A673 (cell line): ENCODE measurements around the gene ARHGAP18. TPM values are rescaled to one million over a fixed set of nuclear protein-coding genes. Genes with fewer than 3 reads are reported as not detected.

Source experiments
- BruUV-seq: library from RNA; stranded (reverse); fragments of 400-500 nt; replicated peaks from 2 replicates; lab custom pipeline; 2021; lab: Mats Ljungman, UMichigan
- CTCF ChIA-PET: fragments of 300-600 bp; sonication (Branson Sonifier 250); formaldehyde crosslinking; loops from one replicate; lab custom pipeline; 2022; ENCODE audit warnings: antibody characterized with exemption; lab: Charles Lee
- POLR2A ChIA-PET: fragments of 300-600 bp; sonication (Branson Sonifier 250); formaldehyde crosslinking; loops from one replicate; lab custom pipeline; 2022; ENCODE audit warnings: antibody characterized with exemption; ENCODE audit not compliant: low non-redundant PET; lab: Charles Lee
- DNase-seq: peaks from one replicate; pipeline ENCODE4 v3.0.0-alpha.2; 2015; ENCODE audit warnings: low spot score
- H3K27ac ChIP-seq: fragments of 200-600 bp; sonication (generic); 2 replicates; pipeline ENCODE4 v1.5.1; 2016; ENCODE audit warnings: mixed run types, low read depth, mild to moderate bottlenecking, mixed read lengths, antibody characterized with exemption, low read length; ENCODE audit not compliant: poor library complexity, severe bottlenecking
- H3K27me3 ChIP-seq: fragments of 200-600 bp; sonication (generic); replicated peaks from 2 replicates; pipeline ENCODE4 v1.6.1; 2017; ENCODE audit warnings: mixed run types, low read depth, mild to moderate bottlenecking, mixed read lengths, antibody characterized with exemption, low read length; ENCODE audit not compliant: insufficient read depth, poor library complexity
- H3K36me3 ChIP-seq: fragments of 200-600 bp; sonication (generic); 2 replicates; pipeline ENCODE4 v1.6.1; 2016; ENCODE audit warnings: mixed run types, mild to moderate bottlenecking, mixed read lengths, antibody characterized with exemption, low read length; ENCODE audit not compliant: insufficient read depth, poor library complexity, severe bottlenecking
- H3K4me1 ChIP-seq: fragments of 200-600 bp; sonication (generic); 2 replicates; pipeline ENCODE4 v1.6.1; 2017; ENCODE audit warnings: mixed run types, mild to moderate bottlenecking, mixed read lengths, antibody characterized with exemption, low read length; ENCODE audit not compliant: insufficient read depth, poor library complexity, severe bottlenecking
- H3K4me3 ChIP-seq: fragments of 200-600 bp; sonication (generic); 2 replicates; pipeline ENCODE4 v1.5.1; 2016; ENCODE audit warnings: low read depth, mixed run types, mild to moderate bottlenecking, mixed read lengths, low read length; ENCODE audit not compliant: poor library complexity, severe bottlenecking
- H3K9me3 ChIP-seq: fragments of 200-600 bp; sonication (generic); 2 replicates; pipeline ENCODE4 v1.6.1; 2016; ENCODE audit warnings: mixed run types, low read depth, mild to moderate bottlenecking, mixed read lengths, antibody characterized with exemption, low read length; ENCODE audit not compliant: poor library complexity, severe bottlenecking
- CTCF ChIP-seq: fragments of 300-800, 200-600 bp; sonication (generic); conservative IDR thresholded peaks from 2 replicates; pipeline ENCODE4 v1.5.1; 2017; ENCODE audit warnings: low read depth, mild to moderate bottlenecking, antibody characterized with exemption, low read length, moderate library complexity, mixed read lengths
- EZH2 ChIP-seq: fragments of 200-600 bp; sonication (generic); IDR thresholded peaks from 2 replicates; pipeline ENCODE4 v1.6.1; 2017; ENCODE audit warnings: borderline replicate concordance, low read depth, mild to moderate bottlenecking, mixed read lengths, antibody characterized with exemption, low read length; ENCODE audit not compliant: poor library complexity, severe bottlenecking
- intact Hi-C: fragments of 100-400 bp; cut with micrococcal nuclease; formaldehyde crosslinking; loops from one replicate; pipeline ENCODE4 v1.10.0; 2022; ENCODE audit not compliant: unreplicated experiment
- total RNA-seq: library from RNA; stranded (reverse); gene quantifications from 2 replicates; pipeline ENCODE4 v1.2.3, GENCODE V29; 2021

The ARHGAP18 gene
- total RNA-seq, 1 experiment from 2014 or later: 14.2 TPM

- Histone ChIP-seq H3K4me3 (no peak overlapping the region), H3K4me1 (peaks cover 37% of the 10 kb centered on the region), H3K9me3 (no peaks in the 10 kb centered on the region), H3K36me3 (no peaks in the 10 kb centered on the region), H3K27me3 (no peaks in the 10 kb centered on the region), H3K27ac (peak overlapping the region; percentile 76)
- TSS peak; percentile 86 for BruUV-seq
- DNase-seq: no peak
- POLR2A ChIA-PET: no interaction called here
- intact Hi-C loops: loop anchor here (5.0 kb wide), 1 partner anchor 40 kb away; the partner anchor contains the start of gene ARHGAP18
- CTCF ChIA-PET: no interaction called here
- no peak for TF ChIP-seq CTCF
- TF ChIP-seq EZH2: no peak
These were observed 37.7 kb downstream of the ARHGAP18 start for GRCh38 chr6:129672341-129672682.

GRCh38 chr6:129671442-129672340 lies 38.3 kb downstream of the ARHGAP18 start:
- peak; percentile 45; the same call in 1 of the 2 replicates for TF ChIP-seq CTCF
- no peak for TF ChIP-seq EZH2
- ChIA-PET POLR2A (no interaction called here), CTCF (no interaction called here)
- Histone ChIP-seq H3K9me3 (no peaks in the 10 kb centered on the region), H3K4me3 (no peak overlapping the region), H3K27me3 (no peaks in the 10 kb centered on the region), H3K4me1 (peaks cover 37% of the 10 kb centered on the region), H3K36me3 (no peaks in the 10 kb centered on the region), H3K27ac (peak overlapping the region; percentile 76)
- no TSS peak for BruUV-seq
- intact Hi-C loops: loop anchor here (5.0 kb wide), 1 partner anchor 41 kb away; the partner anchor contains the start of gene ARHGAP18
- DNase-seq: peak; percentile 53

- TF ChIP-seq EZH2 (no peak), CTCF (no peak)
- Histone ChIP-seq H3K27ac (no peak overlapping the region), H3K36me3 (no peaks in the 10 kb centered on the region), H3K4me1 (peaks cover 37% of the 10 kb centered on the region), H3K4me3 (no peak overlapping the region), H3K27me3 (no peaks in the 10 kb centered on the region), H3K9me3 (no peaks in the 10 kb centered on the region)
- no TSS peak for BruUV-seq
- POLR2A ChIA-PET: interaction anchor here (0.5 to 0.7 kb wide), 2 partner anchors 273 to 1232 kb away, joined by 4 to 9 read pairs; no protein-coding TSS in a partner anchor
- intact Hi-C loops: loop anchor here (5.0 kb wide), 1 partner anchor 42 kb away; the partner anchor contains the start of gene ARHGAP18
- no peak for DNase-seq
- CTCF ChIA-PET: no interaction called here
These were observed 39.3 kb downstream of the ARHGAP18 start for GRCh38 chr6:129670634-129671033.
